HEK293 (cell line): ENCODE results near the gene BNIPL.

Experiments
- CTCF ChIA-PET: fragments of 350-600 bp; formaldehyde crosslinking; extraction: SDS; loops from one replicate; lab custom pipeline; 2021; ENCODE audit warnings: antibody characterized with exemption; lab: Yijun Ruan, JAX
- POLR2A ChIA-PET: fragments of 300-600 bp; formaldehyde crosslinking; extraction: SDS; loops from one replicate; lab custom pipeline; 2020; ENCODE audit warnings: antibody characterized with exemption, inconsistent platforms; lab: Yijun Ruan, JAX
- H3K27ac ChIP-seq: fragments of 200-500 bp; sonication (Bioruptor generic); 2 replicates; pipeline ENCODE4 v1.5.1; 2014; ENCODE audit warnings: low read depth, low read length, control low read depth, inconsistent platforms; ENCODE audit errors: extremely low read depth
- H3K36me3 ChIP-seq, 2 experiments: fragments of 200-500 bp in 1 of 2; sonication (Bioruptor generic) in 1 of 2; 1 replicate in 1 of 2; 2 replicates in 1 of 2; pipeline ENCODE4 v1.5.1; 2014 to 2017; ENCODE audit warnings: inconsistent platforms in 2 of 2, low read length in 2 of 2; ENCODE audit not compliant: control insufficient read depth in 2 of 2, insufficient read depth in 1 of 2
- H3K4me1 ChIP-seq: fragments of 200-500 bp; sonication (Bioruptor generic); 2 replicates; pipeline ENCODE4 v1.5.1; 2014; ENCODE audit warnings: mild to moderate bottlenecking, low read length, inconsistent platforms; ENCODE audit not compliant: control insufficient read depth, insufficient read depth
- H3K4me3 ChIP-seq: 2 replicates; pipeline ENCODE4 v1.5.1; 2011; ENCODE audit warnings: low read depth, mild to moderate bottlenecking, control low read depth, low read length, moderate library complexity
- H3K9me3 ChIP-seq: fragments of 200-500 bp; sonication (Bioruptor generic); 2 replicates; pipeline ENCODE4 v1.5.1; 2014; ENCODE audit warnings: low read depth, low read length, inconsistent platforms; ENCODE audit not compliant: control insufficient read depth, insufficient read depth
- BCL11A ChIP-seq: fragments of 450-650 bp; formaldehyde crosslinking; IDR thresholded peaks from 2 replicates; pipeline ENCODE4 v1.5.1; 2016; ENCODE audit warnings: low read depth, missing biosample characterization, missing genetic modification characterization
- IKZF3 ChIP-seq: fragments of 450-650 bp; IDR thresholded peaks from 2 replicates; pipeline ENCODE4 v1.5.0; 2018; ENCODE audit warnings: missing biosample characterization, mild to moderate bottlenecking, missing genetic modification characterization, moderate library complexity
- KLF1 ChIP-seq: fragments of 450-650 bp; formaldehyde crosslinking; IDR thresholded peaks from 2 replicates; pipeline ENCODE4 v1.5.1; 2016; ENCODE audit warnings: missing biosample characterization, missing genetic modification characterization
- REPIN1 ChIP-seq: fragments of 450-650 bp; formaldehyde crosslinking; IDR thresholded peaks from 2 replicates; pipeline ENCODE4 v1.5.1; 2017; ENCODE audit warnings: missing biosample characterization, missing genetic modification characterization, low read depth
- WT1 ChIP-seq: fragments of 450-650 bp; formaldehyde crosslinking; IDR thresholded peaks from 2 replicates; pipeline ENCODE4 v1.5.1; 2016; ENCODE audit warnings: missing biosample characterization, missing genetic modification characterization
- ZNF184 ChIP-seq: fragments of 450-650 bp; IDR thresholded peaks from 2 replicates; pipeline ENCODE4 v1.5.1; 2018; ENCODE audit warnings: missing biosample characterization, mild to moderate bottlenecking, missing genetic modification characterization
- ZNF214 ChIP-seq: fragments of 450-650 bp; formaldehyde crosslinking; IDR thresholded peaks from 2 replicates; pipeline ENCODE4 v1.5.1; 2017; ENCODE audit warnings: missing biosample characterization, mild to moderate bottlenecking, missing genetic modification characterization, borderline replicate concordance
- ZNF24 ChIP-seq: fragments of 450-650 bp; formaldehyde crosslinking; IDR thresholded peaks from 2 replicates; pipeline ENCODE4 v1.5.1; 2016; ENCODE audit warnings: missing biosample characterization, missing genetic modification characterization
- ZNF335 ChIP-seq: fragments of 450-650 bp; formaldehyde crosslinking; conservative IDR thresholded peaks from 2 replicates; pipeline ENCODE4 v1.5.1; 2016; ENCODE audit warnings: missing biosample characterization, missing genetic modification characterization
- ZNF366 ChIP-seq: fragments of 450-650 bp; formaldehyde crosslinking; conservative IDR thresholded peaks from 2 replicates; pipeline ENCODE4 v1.5.1; 2016; ENCODE audit warnings: missing biosample characterization, missing genetic modification characterization
- ZNF37A ChIP-seq: fragments of 450-650 bp; IDR thresholded peaks from 2 replicates; pipeline ENCODE4 v1.5.1; 2018; ENCODE audit warnings: missing biosample characterization, missing genetic modification characterization
- ZNF404 ChIP-seq: fragments of 450-650 bp; formaldehyde crosslinking; IDR thresholded peaks from 2 replicates; pipeline ENCODE4 v1.5.1; 2017; ENCODE audit warnings: missing biosample characterization, missing genetic modification characterization
- ZNF558 ChIP-seq: fragments of 450-650 bp; formaldehyde crosslinking; IDR thresholded peaks from 2 replicates; pipeline ENCODE4 v1.5.1; 2016; ENCODE audit warnings: missing biosample characterization, missing genetic modification characterization
- ZNF621 ChIP-seq: fragments of 450-650 bp; formaldehyde crosslinking; IDR thresholded peaks from 2 replicates; pipeline ENCODE4 v1.5.1; 2017; ENCODE audit warnings: missing biosample characterization, missing genetic modification characterization
- ZNF654 ChIP-seq: fragments of 450-650 bp; formaldehyde crosslinking; IDR thresholded peaks from 2 replicates; pipeline ENCODE4 v1.5.1; 2016; ENCODE audit warnings: low read depth, missing biosample characterization, missing genetic modification characterization
- ZNF747 ChIP-seq: fragments of 450-650 bp; formaldehyde crosslinking; IDR thresholded peaks from 2 replicates; pipeline ENCODE4 v1.5.1; 2016; ENCODE audit warnings: missing biosample characterization, missing genetic modification characterization
- ZNF776 ChIP-seq: fragments of 450-650 bp; formaldehyde crosslinking; IDR thresholded peaks from 2 replicates; pipeline ENCODE4 v1.5.0; 2017; ENCODE audit warnings: missing biosample characterization, missing genetic modification characterization, borderline replicate concordance
- TF ChIP-seq, protein P1 (sequence below): fragments of 450-650 bp; formaldehyde crosslinking; IDR thresholded peaks from 2 replicates; pipeline ENCODE4 v1.5.1; 2016; ENCODE audit warnings: missing biosample characterization, missing genetic modification characterization
- TF ChIP-seq, protein P2 (sequence below): fragments of 450-650 bp; formaldehyde crosslinking; IDR thresholded peaks from 2 replicates; pipeline ENCODE4 v1.5.1; 2016; ENCODE audit warnings: missing biosample characterization, missing genetic modification characterization
- TF ChIP-seq, protein P3 (sequence below): fragments of 450-650 bp; formaldehyde crosslinking; IDR thresholded peaks from 2 replicates; pipeline ENCODE4 v1.5.1; 2016; ENCODE audit warnings: missing biosample characterization, missing genetic modification characterization
- TF ChIP-seq, protein P4 (sequence below): fragments of 450-650 bp; formaldehyde crosslinking; IDR thresholded peaks from 2 replicates; pipeline ENCODE4 v1.5.1; 2016; ENCODE audit warnings: missing biosample characterization, missing genetic modification characterization
- TF ChIP-seq, protein P5 (sequence below): fragments of 450-650 bp; formaldehyde crosslinking; IDR thresholded peaks from 2 replicates; pipeline ENCODE4 v1.5.1; 2016; ENCODE audit warnings: missing biosample characterization, missing genetic modification characterization
- TF ChIP-seq, protein P6 (sequence below): fragments of 450-650 bp; formaldehyde crosslinking; IDR thresholded peaks from 2 replicates; pipeline ENCODE4 v1.5.1; 2017; ENCODE audit warnings: missing biosample characterization, missing genetic modification characterization

BNIPL gene

DNA sequence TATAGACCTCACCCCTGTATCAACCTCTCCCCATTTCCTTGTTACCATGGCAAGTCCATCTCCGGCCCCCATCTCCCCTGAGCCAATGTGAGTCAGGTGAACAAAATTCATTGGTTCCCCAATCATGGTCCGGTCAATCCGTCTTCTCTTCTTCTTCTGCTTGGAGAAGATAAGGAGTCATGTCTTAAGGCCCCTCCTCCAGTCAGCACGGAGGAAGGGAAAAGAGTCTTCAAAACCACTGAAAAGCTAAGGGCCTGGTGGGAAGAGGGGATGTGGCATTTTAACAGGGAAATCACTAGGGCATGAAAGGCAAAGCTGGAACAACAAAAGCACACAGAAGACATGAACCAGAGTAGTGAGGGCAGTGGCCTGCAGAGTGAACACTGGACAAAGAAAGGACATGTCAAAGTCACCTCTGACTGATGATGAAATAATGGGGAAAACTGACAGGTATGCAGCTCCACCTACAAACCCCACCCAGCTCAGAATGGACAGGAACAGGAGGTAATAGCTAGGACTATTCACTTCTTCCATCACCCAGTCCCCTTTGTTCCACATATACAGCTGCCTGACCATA is 18.7 kb downstream of the BNIPL start:
- CTCF ChIA-PET = interaction anchor here (0.6 to 1.3 kb wide), 2 partner anchors 9 to 42 kb away, joined by 4 to 5 read pairs; no protein-coding TSS in a partner anchor
- H3K27ac ChIP-seq = no peak overlapping the region
- peaks cover 0 to 69% of the 10 kb centered on the region in 2 experiments; a peak in 2 of 3 replicates for H3K36me3 ChIP-seq
- TF ChIP-seq, protein P1, sequence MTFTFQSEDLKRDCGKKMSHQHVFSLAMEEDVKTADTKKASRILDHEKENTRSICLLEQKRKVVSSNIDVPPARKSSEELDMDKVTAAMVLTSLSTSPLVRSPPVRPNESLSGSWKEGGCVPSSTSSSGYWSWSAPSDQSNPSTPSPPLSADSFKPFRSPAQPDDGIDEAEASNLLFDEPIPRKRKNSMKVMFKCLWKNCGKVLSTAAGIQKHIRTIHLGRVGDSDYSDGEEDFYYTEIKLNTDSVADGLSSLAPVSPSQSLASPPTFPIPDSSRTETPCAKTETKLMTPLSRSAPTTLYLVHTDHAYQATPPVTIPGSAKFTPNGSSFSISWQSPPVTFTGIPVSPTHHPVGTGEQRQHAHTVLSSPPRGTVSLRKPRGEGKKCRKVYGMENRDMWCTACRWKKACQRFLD = no peak
- no peak for TF ChIP-seq ZNF335
- TF ChIP-seq ZNF621 (tag by site-specific recombination) = no peak
- TF ChIP-seq, protein P2, sequence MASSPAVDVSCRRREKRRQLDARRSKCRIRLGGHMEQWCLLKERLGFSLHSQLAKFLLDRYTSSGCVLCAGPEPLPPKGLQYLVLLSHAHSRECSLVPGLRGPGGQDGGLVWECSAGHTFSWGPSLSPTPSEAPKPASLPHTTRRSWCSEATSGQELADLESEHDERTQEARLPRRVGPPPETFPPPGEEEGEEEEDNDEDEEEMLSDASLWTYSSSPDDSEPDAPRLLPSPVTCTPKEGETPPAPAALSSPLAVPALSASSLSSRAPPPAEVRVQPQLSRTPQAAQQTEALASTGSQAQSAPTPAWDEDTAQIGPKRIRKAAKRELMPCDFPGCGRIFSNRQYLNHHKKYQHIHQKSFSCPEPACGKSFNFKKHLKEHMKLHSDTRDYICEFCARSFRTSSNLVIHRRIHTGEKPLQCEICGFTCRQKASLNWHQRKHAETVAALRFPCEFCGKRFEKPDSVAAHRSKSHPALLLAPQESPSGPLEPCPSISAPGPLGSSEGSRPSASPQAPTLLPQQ (tag by site-specific recombination) = no peak
- TF ChIP-seq IKZF3 (tag by site-specific recombination) = no peak
- no peak for TF ChIP-seq ZNF776 (tag by site-specific recombination)
- TF ChIP-seq ZNF184 = no peak
- TF ChIP-seq ZNF24 (tag by site-specific recombination) = no peak
- TF ChIP-seq, protein P3, sequence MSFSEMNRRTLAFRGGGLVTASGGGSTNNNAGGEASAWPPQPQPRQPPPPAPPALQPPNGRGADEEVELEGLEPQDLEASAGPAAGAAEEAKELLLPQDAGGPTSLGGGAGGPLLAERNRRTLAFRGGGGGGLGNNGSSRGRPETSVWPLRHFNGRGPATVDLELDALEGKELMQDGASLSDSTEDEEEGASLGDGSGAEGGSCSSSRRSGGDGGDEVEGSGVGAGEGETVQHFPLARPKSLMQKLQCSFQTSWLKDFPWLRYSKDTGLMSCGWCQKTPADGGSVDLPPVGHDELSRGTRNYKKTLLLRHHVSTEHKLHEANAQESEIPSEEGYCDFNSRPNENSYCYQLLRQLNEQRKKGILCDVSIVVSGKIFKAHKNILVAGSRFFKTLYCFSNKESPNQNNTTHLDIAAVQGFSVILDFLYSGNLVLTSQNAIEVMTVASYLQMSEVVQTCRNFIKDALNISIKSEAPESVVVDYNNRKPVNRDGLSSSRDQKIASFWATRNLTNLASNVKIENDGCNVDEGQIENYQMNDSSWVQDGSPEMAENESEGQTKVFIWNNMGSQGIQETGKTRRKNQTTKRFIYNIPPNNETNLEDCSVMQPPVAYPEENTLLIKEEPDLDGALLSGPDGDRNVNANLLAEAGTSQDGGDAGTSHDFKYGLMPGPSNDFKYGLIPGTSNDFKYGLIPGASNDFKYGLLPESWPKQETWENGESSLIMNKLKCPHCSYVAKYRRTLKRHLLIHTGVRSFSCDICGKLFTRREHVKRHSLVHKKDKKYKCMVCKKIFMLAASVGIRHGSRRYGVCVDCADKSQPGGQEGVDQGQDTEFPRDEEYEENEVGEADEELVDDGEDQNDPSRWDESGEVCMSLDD (tag by site-specific recombination) = no peak
- no peak for TF ChIP-seq REPIN1 (tag by site-specific recombination)
- no peak for TF ChIP-seq ZNF654 (tag by site-specific recombination)
- TF ChIP-seq, protein P4, sequence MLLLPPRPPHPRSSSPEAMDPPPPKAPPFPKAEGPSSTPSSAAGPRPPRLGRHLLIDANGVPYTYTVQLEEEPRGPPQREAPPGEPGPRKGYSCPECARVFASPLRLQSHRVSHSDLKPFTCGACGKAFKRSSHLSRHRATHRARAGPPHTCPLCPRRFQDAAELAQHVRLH = no peak
- TF ChIP-seq ZNF37A (tag by site-specific recombination) = no peak
- TF ChIP-seq, protein P5, sequence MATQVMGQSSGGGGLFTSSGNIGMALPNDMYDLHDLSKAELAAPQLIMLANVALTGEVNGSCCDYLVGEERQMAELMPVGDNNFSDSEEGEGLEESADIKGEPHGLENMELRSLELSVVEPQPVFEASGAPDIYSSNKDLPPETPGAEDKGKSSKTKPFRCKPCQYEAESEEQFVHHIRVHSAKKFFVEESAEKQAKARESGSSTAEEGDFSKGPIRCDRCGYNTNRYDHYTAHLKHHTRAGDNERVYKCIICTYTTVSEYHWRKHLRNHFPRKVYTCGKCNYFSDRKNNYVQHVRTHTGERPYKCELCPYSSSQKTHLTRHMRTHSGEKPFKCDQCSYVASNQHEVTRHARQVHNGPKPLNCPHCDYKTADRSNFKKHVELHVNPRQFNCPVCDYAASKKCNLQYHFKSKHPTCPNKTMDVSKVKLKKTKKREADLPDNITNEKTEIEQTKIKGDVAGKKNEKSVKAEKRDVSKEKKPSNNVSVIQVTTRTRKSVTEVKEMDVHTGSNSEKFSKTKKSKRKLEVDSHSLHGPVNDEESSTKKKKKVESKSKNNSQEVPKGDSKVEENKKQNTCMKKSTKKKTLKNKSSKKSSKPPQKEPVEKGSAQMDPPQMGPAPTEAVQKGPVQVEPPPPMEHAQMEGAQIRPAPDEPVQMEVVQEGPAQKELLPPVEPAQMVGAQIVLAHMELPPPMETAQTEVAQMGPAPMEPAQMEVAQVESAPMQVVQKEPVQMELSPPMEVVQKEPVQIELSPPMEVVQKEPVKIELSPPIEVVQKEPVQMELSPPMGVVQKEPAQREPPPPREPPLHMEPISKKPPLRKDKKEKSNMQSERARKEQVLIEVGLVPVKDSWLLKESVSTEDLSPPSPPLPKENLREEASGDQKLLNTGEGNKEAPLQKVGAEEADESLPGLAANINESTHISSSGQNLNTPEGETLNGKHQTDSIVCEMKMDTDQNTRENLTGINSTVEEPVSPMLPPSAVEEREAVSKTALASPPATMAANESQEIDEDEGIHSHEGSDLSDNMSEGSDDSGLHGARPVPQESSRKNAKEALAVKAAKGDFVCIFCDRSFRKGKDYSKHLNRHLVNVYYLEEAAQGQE (tag by site-specific recombination) = no peak
- H3K4me1 ChIP-seq = peaks cover 4% of the 10 kb centered on the region; the same call in 1 of the 2 replicates
- POLR2A ChIA-PET = interaction anchor here (0.6 to 0.8 kb wide), 2 partner anchors 15 to 475 kb away, joined by 3 to 5 read pairs; partner anchors contain the start of gene MCL1
- H3K4me3 ChIP-seq = no peak overlapping the region
- H3K9me3 ChIP-seq = no peaks in the 10 kb centered on the region

DNA sequence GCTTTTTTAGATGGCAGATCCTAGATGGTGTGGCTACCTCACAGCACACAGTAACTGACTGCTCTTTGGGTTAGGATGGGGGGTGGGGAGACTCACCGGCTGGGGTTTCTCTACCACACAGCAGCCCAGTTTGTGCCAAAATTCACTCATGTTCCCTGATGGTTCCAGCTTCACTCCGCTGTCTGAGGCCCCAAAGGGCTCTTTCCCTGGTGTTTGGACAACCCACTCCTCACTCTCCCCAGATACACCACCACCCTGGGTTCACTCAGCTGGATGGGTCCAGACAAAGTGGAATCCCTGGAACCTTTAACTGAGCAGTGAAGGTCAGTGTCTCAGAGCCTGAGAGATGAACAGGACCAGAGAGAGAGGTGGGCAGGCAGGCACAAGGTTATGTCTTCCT is 19.2 kb downstream of the BNIPL start:
- H3K4me1 ChIP-seq = peaks cover 4% of the 10 kb centered on the region; the same call in 1 of the 2 replicates
- H3K9me3 ChIP-seq = no peaks in the 10 kb centered on the region
- no peak overlapping the region for H3K27ac ChIP-seq
- ChIA-PET POLR2A (interaction anchor here (0.6 to 0.8 kb wide), 2 partner anchors 14 to 476 kb away, joined by 3 to 5 read pairs; partner anchors contain the start of gene MCL1), CTCF (interaction anchor here (0.6 kb wide), 1 partner anchor 42 kb away, joined by 4 read pairs; no protein-coding TSS in a partner anchor)
- H3K4me3 ChIP-seq = no peak overlapping the region
- peaks cover 0 to 67% of the 10 kb centered on the region in 2 experiments; a peak in 2 of 3 replicates for H3K36me3 ChIP-seq
- TF ChIP-seq BCL11A (tag by site-specific recombination) (no peak), ZNF366 (tag by site-specific recombination) (no peak), ZNF747 (tag by site-specific recombination) (no peak), ZNF404 (tag by site-specific recombination) (no peak), ZNF214 (tag by site-specific recombination) (no peak), KLF1 (tag by site-specific recombination) (no peak), WT1 (tag by site-specific recombination) (no peak), ZNF558 (tag by site-specific recombination) (no peak)
- TF ChIP-seq, protein P6, sequence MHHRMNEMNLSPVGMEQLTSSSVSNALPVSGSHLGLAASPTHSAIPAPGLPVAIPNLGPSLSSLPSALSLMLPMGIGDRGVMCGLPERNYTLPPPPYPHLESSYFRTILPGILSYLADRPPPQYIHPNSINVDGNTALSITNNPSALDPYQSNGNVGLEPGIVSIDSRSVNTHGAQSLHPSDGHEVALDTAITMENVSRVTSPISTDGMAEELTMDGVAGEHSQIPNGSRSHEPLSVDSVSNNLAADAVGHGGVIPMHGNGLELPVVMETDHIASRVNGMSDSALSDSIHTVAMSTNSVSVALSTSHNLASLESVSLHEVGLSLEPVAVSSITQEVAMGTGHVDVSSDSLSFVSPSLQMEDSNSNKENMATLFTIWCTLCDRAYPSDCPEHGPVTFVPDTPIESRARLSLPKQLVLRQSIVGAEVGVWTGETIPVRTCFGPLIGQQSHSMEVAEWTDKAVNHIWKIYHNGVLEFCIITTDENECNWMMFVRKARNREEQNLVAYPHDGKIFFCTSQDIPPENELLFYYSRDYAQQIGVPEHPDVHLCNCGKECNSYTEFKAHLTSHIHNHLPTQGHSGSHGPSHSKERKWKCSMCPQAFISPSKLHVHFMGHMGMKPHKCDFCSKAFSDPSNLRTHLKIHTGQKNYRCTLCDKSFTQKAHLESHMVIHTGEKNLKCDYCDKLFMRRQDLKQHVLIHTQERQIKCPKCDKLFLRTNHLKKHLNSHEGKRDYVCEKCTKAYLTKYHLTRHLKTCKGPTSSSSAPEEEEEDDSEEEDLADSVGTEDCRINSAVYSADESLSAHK (tag by site-specific recombination) = no peak
